ENCODE measurements around the gene KCNB1.

The KCNB1 gene

GRCh38 chr20:49361862-49362660, 120.4 kb downstream of the KCNB1 start:
- H3K27ac ChIP-seq (ENCODE audit: low read depth, low read length) = no peak overlapping the region

GRCh38 chr20:49360242-49360968, 122.1 kb downstream of the KCNB1 start:
- Histone ChIP-seq H3K79me2 (ENCODE audit: control insufficient read depth, low read length) (no peaks in the 10 kb centered on the region), H3K4me3 (ENCODE audit: low read length) (no peak overlapping the region), H3K27ac (ENCODE audit: low read depth, low read length) (no peak overlapping the region), H3K27me3 (ENCODE audit: control insufficient read depth, low read length) (peaks cover 12% of the 10 kb centered on the region), H3K4me1 (ENCODE audit: control insufficient read depth, low read length) (no peaks in the 10 kb centered on the region), H3F3A (ENCODE audit: control insufficient read depth, insufficient read depth) (no peaks in the 10 kb centered on the region), H3K9me3 (ENCODE audit: control insufficient read depth, insufficient read depth, low read length) (no peaks in the 10 kb centered on the region), H3K9me2 (replicated peaks; ENCODE audit: control insufficient read depth, low read length) (no peaks in the 10 kb centered on the region), H3K4me2 (ENCODE audit: low read length) (no peak overlapping the region), H4K20me1 (ENCODE audit: control insufficient read depth, insufficient read depth, low read depth, low read length) (no peaks in the 10 kb centered on the region), H3K36me3 (ENCODE audit: control insufficient read depth, low read length) (no peaks in the 10 kb centered on the region)
- TF ChIP-seq CTCF (IDR thresholded peaks at IDR 0.05; ENCODE audit: low read depth, low read length, poor library complexity, severe bottlenecking) (no peak), EZH2phosphoT487 (IDR thresholded peaks at IDR 0.05; ENCODE audit: borderline replicate concordance, low read length) (no peak)

More at GRCh38 chr20:49361862-49362660, 120.4 kb downstream of the KCNB1 start:
- Histone ChIP-seq H3F3A (ENCODE audit: control insufficient read depth, insufficient read depth) (no peaks in the 10 kb centered on the region), H3K79me2 (ENCODE audit: control insufficient read depth, low read length) (no peaks in the 10 kb centered on the region), H3K4me1 (ENCODE audit: control insufficient read depth, low read length) (no peaks in the 10 kb centered on the region), H3K4me2 (ENCODE audit: low read length) (no peak overlapping the region), H3K9me2 (replicated peaks; ENCODE audit: control insufficient read depth, low read length) (no peaks in the 10 kb centered on the region), H4K20me1 (ENCODE audit: control insufficient read depth, insufficient read depth, low read depth, low read length) (no peaks in the 10 kb centered on the region), H3K36me3 (ENCODE audit: control insufficient read depth, low read length) (no peaks in the 10 kb centered on the region), H3K9me3 (ENCODE audit: control insufficient read depth, insufficient read depth, low read length) (no peaks in the 10 kb centered on the region), H3K27me3 (ENCODE audit: control insufficient read depth, low read length) (peaks cover 18% of the 10 kb centered on the region), H3K4me3 (ENCODE audit: low read length) (no peak overlapping the region)
- TF ChIP-seq CTCF (IDR thresholded peaks at IDR 0.05; ENCODE audit: low read depth, low read length, poor library complexity, severe bottlenecking) (no peak), EZH2phosphoT487 (IDR thresholded peaks at IDR 0.05; ENCODE audit: borderline replicate concordance, low read length) (no peak)

- Histone ChIP-seq H3K4me3 (ENCODE audit: low read length) (no peak overlapping the region), H3K36me3 (ENCODE audit: control insufficient read depth, low read length) (no peaks in the 10 kb centered on the region), H3F3A (ENCODE audit: control insufficient read depth, insufficient read depth) (no peaks in the 10 kb centered on the region), H3K4me1 (ENCODE audit: control insufficient read depth, low read length) (no peaks in the 10 kb centered on the region), H3K9me3 (ENCODE audit: control insufficient read depth, insufficient read depth, low read length) (no peaks in the 10 kb centered on the region), H3K27me3 (ENCODE audit: control insufficient read depth, low read length) (peaks cover 11% of the 10 kb centered on the region), H3K4me2 (ENCODE audit: low read length) (no peak overlapping the region), H3K9me2 (replicated peaks; ENCODE audit: control insufficient read depth, low read length) (no peaks in the 10 kb centered on the region), H3K79me2 (ENCODE audit: control insufficient read depth, low read length) (no peaks in the 10 kb centered on the region), H4K20me1 (ENCODE audit: control insufficient read depth, insufficient read depth, low read depth, low read length) (no peaks in the 10 kb centered on the region), H3K27ac (ENCODE audit: low read depth, low read length) (no peak overlapping the region)
- TF ChIP-seq EZH2phosphoT487 (IDR thresholded peaks at IDR 0.05; ENCODE audit: borderline replicate concordance, low read length) = no peak
- no peak for TF ChIP-seq CTCF (IDR thresholded peaks at IDR 0.05; ENCODE audit: low read depth, low read length, poor library complexity, severe bottlenecking)
Measured at GRCh38 chr20:49356676-49357075, 125.8 kb downstream of the KCNB1 start.

All from DOHH2 (cell line).